HEK293T (cell line): ENCODE results near the gene CSTPP1.
"Not testable (repeated sequence)": the region's sequence is repeated elsewhere in the genome, so short reads cannot be mapped to it uniquely, and the experiment has no call there.

ENCODE experiments used
- CTCF ChIA-PET: fragments of 350-600 bp; formaldehyde crosslinking; extraction: SDS; loops from one replicate; lab custom pipeline; 2021; ENCODE audit warnings: antibody characterized with exemption, inconsistent platforms; lab: Yijun Ruan, JAX
- POLR2A ChIA-PET: fragments of 350-600 bp; formaldehyde crosslinking; extraction: SDS; loops from one replicate; lab custom pipeline; 2020; ENCODE audit warnings: antibody characterized with exemption, inconsistent platforms; lab: Yijun Ruan, JAX
- DNase-seq: peaks from one replicate; pipeline ENCODE4 v3.0.0; 2012; ENCODE audit warnings: mixed read lengths; ENCODE audit errors: extremely low spot score
- ARNT ChIP-seq: fragments of 450-650 bp; IDR thresholded peaks from 2 replicates; pipeline ENCODE4 v1.6.1; 2017; ENCODE audit warnings: mild to moderate bottlenecking
- BHLHE40 ChIP-seq: fragments of 450-650 bp; IDR thresholded peaks from 2 replicates; pipeline ENCODE4 v1.6.1; 2016; ENCODE audit warnings: mild to moderate bottlenecking, moderate library complexity, borderline replicate concordance
- CTBP1 ChIP-seq: fragments of 450-650 bp; IDR thresholded peaks from 2 replicates; pipeline ENCODE4 v1.6.1; 2016; ENCODE audit warnings: borderline replicate concordance
- ELF4 ChIP-seq: fragments of 450-650 bp; IDR thresholded peaks from 2 replicates; pipeline ENCODE4 v1.6.1; 2017; ENCODE audit warnings: antibody characterized with exemption
- FOXA1 ChIP-seq: fragments of 450-650 bp; IDR thresholded peaks from 2 replicates; pipeline ENCODE4 v1.6.1; 2016; ENCODE audit warnings: mild to moderate bottlenecking
- FOXK2 ChIP-seq: fragments of 450-650 bp; IDR thresholded peaks from 2 replicates; pipeline ENCODE4 v1.6.1; 2016; ENCODE audit warnings: mild to moderate bottlenecking
- FOXM1 ChIP-seq: fragments of 450-650 bp; IDR thresholded peaks from 2 replicates; pipeline ENCODE4 v1.6.1; 2017; ENCODE audit warnings: mild to moderate bottlenecking, borderline replicate concordance
- HDGF ChIP-seq: fragments of 450-650 bp; IDR thresholded peaks from 2 replicates; pipeline ENCODE4 v1.6.1; 2017; ENCODE audit warnings: antibody characterized with exemption, borderline replicate concordance
- L3MBTL2 ChIP-seq: fragments of 450-650 bp; conservative IDR thresholded peaks from 2 replicates; pipeline ENCODE4 v1.6.1; 2016; ENCODE audit warnings: mild to moderate bottlenecking
- LEF1 ChIP-seq: fragments of 450-650 bp; IDR thresholded peaks from 2 replicates; pipeline ENCODE4 v1.6.1; 2017; ENCODE audit warnings: mild to moderate bottlenecking, borderline replicate concordance
- NFRKB ChIP-seq: fragments of 450-650 bp; IDR thresholded peaks from 2 replicates; pipeline ENCODE4 v1.6.1; 2016; ENCODE audit warnings: mild to moderate bottlenecking, moderate library complexity
- PKNOX1 ChIP-seq: fragments of 450-650 bp; IDR thresholded peaks from 2 replicates; pipeline ENCODE4 v1.6.1; 2016
- SP1 ChIP-seq: fragments of 450-650 bp; IDR thresholded peaks from 2 replicates; pipeline ENCODE4 v1.6.1; 2017
- SUZ12 ChIP-seq: fragments of 450-650 bp; IDR thresholded peaks from 2 replicates; pipeline ENCODE4 v1.6.1; 2016; ENCODE audit warnings: mild to moderate bottlenecking
- TARDBP ChIP-seq: fragments of 450-650 bp; IDR thresholded peaks from 2 replicates; pipeline ENCODE4 v1.6.1; 2016
- ZNF384 ChIP-seq: fragments of 450-650 bp; IDR thresholded peaks from 2 replicates; pipeline ENCODE4 v1.6.1; 2016

Gene CSTPP1

DNA sequence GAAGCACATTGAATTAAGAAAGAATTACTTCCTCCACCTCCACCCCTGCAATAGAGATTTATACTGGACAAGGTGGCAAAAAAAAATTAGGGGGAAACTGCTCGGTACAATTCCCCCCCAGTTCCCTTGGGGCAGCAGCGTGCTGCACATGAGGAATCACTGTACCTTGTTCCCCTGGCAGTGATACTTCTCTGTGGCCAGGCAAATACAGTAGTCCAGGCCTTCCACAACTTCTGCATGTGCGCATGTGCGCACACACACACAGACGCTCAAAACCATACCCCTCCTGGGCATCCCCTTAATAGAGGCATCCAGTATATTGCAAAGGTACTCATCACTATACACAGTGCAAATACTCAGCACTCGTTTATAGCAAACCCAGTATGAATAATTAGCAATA, 171.2 kb downstream of the CSTPP1 start:
- TF ChIP-seq SUZ12, result no peak
- DNase-seq, result no peak
- ChIA-PET CTCF (no interaction called here), POLR2A (no interaction called here)

GRCh38 chr11:47108214-47108613, 171.7 kb downstream of the CSTPP1 start:
- TF ChIP-seq TARDBP (no peak), SUZ12 (no peak), PKNOX1 (no peak), FOXM1 (no peak), ELF4 (no peak)
- CTCF ChIA-PET, result no interaction called here
- DNase-seq, result no peak
- POLR2A ChIA-PET, result no interaction called here

GRCh38 chr11:47109051-47109726, 172.6 kb downstream of the CSTPP1 start:
- ChIA-PET POLR2A (no interaction called here), CTCF (interaction anchor here (1.0 kb wide), 1 partner anchor 44 kb away, joined by 3 read pairs; no protein-coding TSS in a partner anchor)
- TF ChIP-seq ZNF384 (no peak), FOXM1 (no peak), ARNT (no peak), SP1 (no peak), SUZ12 (no peak), FOXA1 (no peak), CTBP1 (no peak), BHLHE40 (no peak), PKNOX1 (no peak), ELF4 (no peak), LEF1 (no peak), FOXK2 (no peak), NFRKB (no peak), TARDBP (no peak), L3MBTL2 (no peak), HDGF (no peak)
- no peak for DNase-seq

DNA sequence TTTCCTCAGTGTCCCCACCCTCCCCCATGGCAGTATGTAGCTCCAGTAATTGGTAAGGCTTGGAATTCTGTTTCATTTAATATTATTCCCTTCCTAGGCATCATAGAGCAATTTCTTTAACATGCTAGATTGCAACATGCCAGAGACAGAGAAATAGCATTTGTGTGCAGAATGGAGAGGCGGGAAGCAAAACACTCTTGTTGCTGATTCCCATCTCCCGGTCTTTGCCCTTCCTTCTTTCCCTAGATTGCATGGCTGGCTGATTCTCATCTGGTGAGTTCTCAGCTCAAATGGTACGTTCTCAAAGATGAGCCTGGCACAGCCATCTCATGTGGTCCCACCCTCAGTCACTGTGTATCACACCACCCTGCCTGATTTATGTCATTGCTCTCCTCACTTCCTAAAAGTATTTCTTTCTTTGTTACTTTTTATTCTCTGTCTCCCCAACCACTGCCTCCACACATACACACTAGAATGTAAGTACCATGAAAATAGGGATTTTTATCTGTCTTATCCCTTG, 173.2 kb downstream of the CSTPP1 start:
- CTCF ChIA-PET, result interaction anchor here (1.0 kb wide), 1 partner anchor 44 kb away, joined by 3 read pairs; no protein-coding TSS in a partner anchor
- no peak for TF ChIP-seq FOXM1
- TF ChIP-seq SUZ12, result no peak
- no peak for TF ChIP-seq ARNT
- TF ChIP-seq CTBP1, result no peak
- TF ChIP-seq TARDBP, result no peak
- no peak for TF ChIP-seq BHLHE40
- TF ChIP-seq FOXK2, result no peak
- TF ChIP-seq ZNF384, result no peak
- no peak for TF ChIP-seq ELF4
- no peak for TF ChIP-seq PKNOX1
- no peak for TF ChIP-seq SP1
- no peak for TF ChIP-seq L3MBTL2
- TF ChIP-seq NFRKB, result no peak
- TF ChIP-seq FOXA1, result no peak
- TF ChIP-seq LEF1, result no peak
- no peak for TF ChIP-seq HDGF
- DNase-seq, result no peak
- POLR2A ChIA-PET, result no interaction called here

GRCh38 chr11:47111318-47111804, 174.8 kb downstream of the CSTPP1 start:
- POLR2A ChIA-PET, result no interaction called here
- TF ChIP-seq PKNOX1 (no peak), L3MBTL2 (no peak), FOXM1 (no peak)
- CTCF ChIA-PET, result interaction anchor here (0.6 kb wide), 1 partner anchor 100 kb away, joined by 3 read pairs; no protein-coding TSS in a partner anchor
- no peak for DNase-seq

DNA sequence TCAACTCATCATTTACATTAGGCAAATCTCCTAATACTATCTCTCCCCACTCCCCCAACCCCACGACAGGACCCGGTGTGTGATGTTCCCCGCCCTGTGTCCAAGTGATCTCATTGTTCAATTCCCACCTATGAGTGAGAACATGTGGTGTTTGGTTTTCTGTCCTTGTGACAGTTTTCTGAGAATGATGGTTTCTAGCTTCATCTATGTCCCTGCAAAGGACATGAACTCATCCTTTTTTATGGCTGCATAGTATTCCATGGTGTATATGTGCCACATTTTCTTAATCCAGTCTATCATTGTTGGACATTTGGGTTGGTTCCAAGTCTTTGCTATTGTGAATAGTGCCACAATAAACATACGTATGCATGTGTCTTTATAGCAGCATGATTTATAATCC, 176.4 kb downstream of the CSTPP1 start:
- POLR2A ChIA-PET, CTCF ChIA-PET, DNase-seq: not testable (repeated sequence)
